HG02870 (cell line): ENCODE results near the gene PHYHIPL.
"Not testable (repeated sequence)": the region's sequence is repeated elsewhere in the genome, so short reads cannot be mapped to it uniquely, and the experiment has no call there.

Experiments used
- ATAC-seq: cut with Tn5 transposase; IDR thresholded peaks from one replicate; pipeline ENCODE4 v1.9.1; 2021; ENCODE audit warnings: mild to moderate bottlenecking, moderate library complexity; ENCODE audit not compliant: unreplicated experiment

Gene PHYHIPL

DNA sequence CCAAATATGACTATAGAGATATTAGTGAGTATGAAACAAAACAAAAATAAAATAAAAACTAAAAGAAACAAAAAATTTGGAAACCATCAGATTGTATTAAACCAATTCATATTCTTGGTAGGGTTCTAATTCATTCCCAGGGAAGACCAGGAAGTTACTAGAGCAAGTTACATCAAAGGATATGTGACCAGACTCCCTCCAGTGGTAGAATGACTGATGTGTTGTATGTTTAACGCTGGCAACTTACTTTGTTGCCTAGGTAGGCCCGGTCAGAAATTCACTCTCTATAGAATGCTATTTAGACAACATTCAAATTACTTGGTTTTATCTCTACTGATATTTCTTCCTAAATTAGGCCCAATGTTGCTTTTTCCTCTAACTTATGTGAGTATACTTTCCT is 5.2 kb downstream of the PHYHIPL start:
- no peak for ATAC-seq

DNA sequence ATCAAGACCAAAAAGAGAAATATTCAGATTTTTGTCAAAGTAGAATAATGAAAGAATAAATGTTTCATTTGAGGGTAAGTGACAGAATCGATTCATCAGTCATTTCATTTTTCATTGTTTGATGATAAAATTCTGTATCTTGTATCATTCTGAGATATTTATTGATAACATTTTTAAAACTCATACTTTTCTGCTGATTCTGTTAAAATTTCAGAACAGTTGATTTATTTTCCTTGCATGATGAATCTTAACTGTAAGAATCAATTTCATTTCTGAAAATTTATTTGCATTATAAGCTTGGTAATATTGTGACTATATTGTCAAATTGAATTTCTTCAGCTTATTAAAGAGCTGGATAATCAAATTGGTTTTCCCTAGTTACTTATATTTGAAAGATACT is 13.9 kb downstream of the PHYHIPL start:
- no peak for ATAC-seq

DNA sequence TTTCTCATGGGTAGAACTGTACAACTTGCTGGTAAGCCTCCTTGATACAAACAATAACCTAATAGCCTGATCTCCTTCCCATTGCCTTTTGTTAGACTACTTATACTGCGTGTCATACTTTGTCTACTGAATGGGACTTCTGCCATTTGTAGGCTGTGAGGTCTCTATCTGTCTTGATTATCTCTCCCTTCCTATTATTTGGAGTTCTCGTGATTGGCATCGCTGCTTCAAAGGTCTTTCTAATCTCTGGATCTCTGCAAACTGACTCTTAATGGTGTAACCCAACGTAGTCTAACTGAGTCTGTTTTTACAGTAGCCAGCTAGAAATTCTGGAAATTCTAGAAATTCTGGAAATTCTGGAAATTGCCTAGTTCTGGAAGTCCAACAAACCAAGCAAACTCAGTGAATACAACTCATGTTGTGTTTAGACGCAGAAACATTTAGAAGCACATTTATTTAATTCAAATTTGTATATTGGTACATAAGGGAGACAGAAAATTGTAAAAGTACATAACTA is 29.8 kb downstream of the PHYHIPL start:
- no peak for ATAC-seq

DNA sequence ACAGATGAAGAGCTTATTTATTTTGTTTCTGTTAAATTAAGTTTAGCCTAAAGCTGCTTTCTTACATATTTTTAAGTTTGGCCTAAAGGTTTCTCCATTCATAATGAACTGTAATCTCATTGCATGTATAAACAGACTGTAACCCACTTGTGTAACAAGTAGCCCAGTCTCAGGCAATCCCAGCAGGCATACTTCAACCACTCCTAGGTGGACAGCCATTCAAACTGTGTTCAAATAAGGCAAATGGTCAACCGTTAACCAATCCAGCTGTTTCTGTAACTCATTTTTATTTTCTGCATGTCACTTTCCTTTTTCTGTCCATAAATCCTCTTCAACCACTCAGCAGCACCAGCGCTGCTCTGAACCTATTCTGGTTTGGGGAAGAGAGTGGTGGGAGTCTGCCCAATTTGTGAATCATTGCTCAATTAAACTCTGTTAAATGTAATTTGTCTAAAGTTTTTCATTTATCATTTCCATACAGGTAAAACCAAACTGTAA is 35.9 kb downstream of the PHYHIPL start:
- ATAC-seq = no peak

DNA sequence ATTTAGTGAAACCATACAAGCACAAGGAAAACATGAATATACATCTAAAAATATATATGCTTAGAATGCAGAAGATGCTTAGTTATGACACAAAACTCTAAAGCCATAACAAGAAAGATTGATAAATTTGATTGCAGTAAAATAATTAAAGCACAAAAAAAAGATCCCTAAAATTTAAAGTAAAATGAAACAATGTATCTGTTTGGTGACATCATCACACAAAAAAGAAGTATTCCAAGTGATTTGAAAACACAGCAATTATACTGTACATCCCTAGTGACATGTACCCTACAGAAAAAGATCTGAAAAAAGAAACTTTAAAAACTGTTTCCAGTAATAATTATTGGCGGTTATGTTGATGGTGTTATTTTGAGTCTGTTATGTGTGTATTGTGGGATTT is 37.7 kb downstream of the PHYHIPL start:
- no peak for ATAC-seq

DNA sequence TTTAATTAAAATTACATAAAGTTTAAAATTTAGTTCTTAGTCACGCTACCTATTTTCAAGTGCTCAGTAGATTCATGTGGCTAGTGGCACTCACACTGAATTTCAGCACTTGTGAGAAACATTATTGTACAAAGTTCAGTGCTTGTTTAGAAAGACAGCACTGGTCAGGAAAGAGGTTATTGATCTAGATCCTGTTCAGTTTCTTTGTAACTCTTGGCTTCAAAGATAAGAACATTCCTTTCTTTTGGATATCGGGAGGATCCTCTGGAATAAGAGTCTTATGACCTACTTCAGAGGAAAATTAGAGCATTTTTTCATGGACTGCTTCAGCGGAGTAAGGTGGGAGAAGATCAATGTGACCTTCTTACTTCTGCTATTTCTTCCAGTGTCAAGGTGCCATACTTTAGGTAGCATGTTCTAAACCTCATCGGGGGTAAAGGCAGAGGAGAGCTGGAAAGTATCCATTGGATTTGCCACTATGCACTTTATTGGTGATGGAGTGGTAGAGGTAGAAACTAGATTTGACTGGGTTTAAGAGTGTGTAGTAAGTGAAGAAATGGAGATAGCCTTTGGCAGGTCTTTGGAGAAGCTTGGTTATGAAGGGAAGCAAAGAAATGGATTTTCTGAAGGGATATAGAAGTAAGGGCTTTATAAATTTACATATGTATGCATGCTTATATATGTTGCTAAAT is 39.9 kb downstream of the PHYHIPL start:
- ATAC-seq = no peak

DNA sequence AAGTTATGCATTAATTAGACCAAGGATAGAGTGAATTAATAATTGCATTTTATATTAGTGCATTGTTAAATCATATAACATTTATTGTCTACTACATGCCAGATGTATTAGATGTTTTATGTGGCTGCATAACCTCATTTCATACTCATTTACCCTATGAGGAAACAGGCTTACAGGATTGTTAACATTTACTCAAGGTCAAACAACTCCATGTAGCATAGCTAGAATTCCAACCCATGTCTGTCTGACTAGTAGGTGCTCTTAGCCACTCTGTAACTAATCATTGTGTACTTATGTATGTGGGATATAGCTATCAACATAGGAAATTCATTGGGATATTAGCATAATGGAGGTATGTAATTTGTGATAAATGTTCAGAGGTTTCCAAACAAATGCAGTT is 46.3 kb downstream of the PHYHIPL start:
- ATAC-seq = no peak

DNA sequence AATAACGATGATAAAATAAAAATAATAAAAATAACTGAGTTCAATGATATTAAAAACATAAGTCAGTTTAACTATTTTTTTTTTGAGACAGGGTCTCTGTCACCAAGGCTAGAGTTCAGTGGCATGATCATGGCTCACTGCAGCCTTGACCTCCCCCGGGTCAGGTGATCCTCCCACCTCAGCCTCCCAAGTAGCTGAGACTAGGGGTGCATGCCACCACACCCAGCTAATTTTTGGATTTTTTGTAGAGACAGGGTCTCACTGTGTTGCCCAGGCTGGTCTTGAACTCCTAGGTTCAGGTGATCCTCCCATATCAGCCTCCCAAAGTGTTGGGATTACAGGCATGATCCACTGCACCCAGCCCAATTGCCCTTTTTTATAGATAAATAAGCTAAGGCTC is 47.2 kb downstream of the PHYHIPL start:
- ATAC-seq = not testable (repeated sequence)

DNA sequence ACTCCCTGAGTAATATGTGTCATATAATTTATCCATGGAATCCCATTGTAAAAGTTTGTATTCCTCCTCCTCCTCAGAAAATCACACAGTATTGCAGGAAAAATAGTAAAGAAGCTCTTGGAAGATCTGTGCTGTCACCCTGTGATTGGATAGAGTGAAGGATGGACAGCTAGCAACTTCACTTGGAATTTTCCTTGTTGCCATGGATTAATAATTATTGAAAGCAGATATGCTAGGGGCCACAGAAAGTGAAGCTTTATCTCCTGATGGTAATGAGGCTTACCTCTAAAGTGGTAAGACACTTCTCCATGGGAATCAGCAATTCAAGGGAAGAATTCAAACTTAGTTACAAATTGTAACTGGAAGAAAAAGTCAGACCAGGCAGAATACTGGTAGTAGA is 48.8 kb downstream of the PHYHIPL start:
- no peak for ATAC-seq

DNA sequence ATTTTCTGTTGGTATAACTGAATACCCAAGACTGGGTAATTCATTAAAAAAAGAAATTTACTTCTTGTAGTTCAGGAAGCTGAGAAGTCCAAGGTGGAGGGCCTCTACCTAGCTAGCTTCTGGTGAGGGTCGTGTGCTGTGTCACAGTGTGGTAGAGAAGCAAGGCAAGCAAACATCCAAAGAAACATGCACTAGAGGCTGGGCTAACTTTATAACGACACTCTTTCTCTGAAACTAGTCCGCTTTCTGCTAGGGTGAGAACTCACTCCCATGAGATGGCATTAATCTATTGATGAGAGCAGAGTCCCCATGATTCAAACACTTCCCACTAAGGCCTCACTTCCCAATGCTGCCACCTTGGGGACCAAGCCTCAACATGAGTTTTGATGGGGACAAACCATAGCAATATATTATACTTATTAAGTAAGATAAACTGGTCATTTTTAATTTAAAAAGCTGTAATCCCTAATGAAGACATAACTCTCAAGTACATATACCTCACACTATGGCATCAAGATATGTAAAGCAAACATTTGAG is 50.8 kb downstream of the PHYHIPL start:
- no peak for ATAC-seq

DNA sequence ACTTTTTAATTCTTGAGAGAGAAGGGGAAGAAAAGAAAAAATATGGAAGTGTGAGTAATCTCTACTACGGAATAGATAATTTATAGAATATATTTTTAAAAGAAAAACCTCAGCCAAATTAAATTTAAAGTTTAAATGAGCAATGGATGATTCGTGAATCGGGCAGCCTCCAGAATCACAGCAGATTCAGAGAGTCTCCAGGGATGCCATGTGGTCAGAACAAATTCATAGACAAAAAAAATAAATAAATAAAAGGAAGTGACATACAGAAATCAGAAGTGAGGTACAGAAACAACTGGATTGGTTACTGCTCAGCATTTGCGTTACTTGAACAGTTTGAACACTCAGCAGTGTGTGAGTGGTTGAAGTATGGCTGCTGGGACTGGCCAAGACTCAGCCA is 53.0 kb downstream of the PHYHIPL start:
- no peak for ATAC-seq

DNA sequence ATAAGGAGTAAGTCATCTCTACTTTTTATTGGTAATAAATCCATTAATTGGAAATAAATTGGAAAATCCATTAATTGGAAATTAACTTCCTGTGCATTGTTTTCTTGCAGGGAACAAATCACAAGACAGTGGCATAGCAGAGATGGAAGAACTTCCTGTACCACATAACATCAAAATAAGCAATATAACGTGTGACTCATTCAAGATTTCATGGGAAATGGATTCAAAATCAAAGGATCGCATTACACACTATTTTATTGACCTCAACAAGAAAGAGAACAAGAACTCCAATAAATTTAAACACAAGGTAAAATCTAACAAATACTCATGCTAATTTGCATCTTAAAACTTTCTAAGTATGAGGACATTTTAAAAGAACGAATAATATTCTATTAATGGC is 57.8 kb downstream of the PHYHIPL start:
- no peak for ATAC-seq

DNA sequence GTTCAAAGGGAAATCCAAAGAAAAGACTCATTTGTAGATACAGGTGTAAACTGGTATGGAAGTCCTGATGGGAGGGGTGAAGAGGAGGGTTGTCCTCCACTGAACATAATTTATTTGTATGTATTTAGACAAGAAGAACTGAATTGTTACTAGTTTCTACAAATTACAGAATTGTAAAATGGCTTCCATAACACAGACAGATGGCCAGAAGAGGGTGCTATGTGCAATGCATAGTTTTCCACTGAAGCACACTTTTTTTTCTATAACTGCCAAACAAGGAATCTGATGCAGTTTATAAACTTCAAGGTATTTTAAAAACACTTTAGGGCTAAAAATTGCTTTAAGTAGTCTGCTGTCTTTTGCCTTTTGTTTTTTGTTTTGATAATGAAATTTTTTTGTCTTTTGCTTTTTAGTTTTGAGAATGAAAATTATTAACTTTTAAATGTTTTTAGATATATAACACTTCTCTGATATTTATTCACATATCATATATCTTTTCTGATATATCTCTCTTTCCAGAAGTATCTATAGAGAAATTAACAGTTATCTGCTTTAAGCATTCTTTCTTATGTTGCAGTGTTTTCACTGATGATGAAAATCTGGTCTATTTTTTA is 58.5 kb downstream of the PHYHIPL start:
- ATAC-seq = no peak

DNA sequence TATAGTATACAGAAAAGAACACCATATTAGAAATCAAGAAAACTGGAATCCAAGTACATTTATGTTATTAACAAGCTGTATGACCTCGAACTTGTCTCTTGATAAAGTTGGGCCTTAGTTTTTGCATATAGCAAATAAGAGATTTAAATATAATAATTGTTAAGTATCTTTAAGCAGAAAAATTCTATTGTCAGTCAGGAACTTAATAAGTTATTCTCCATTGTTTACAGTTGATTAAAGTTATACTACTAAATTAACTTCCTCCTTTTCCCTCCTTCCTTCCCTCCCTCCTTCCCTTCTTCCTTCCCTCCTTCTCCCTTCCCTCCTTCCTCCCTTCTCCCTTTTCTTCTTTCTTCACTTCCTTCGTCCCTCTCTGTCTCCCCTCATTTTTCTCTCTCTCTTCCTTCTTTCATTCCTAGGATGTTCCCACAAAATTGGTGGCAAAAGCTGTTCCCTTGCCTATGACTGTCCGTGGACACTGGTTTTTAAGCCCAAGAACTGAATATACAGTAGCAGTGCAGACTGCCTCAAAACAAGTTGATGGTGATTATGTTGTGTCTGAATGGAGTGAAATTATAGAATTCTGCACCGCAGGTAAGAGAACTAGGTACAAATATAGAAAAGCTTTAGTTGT is 59.7 kb downstream of the PHYHIPL start:
- no peak for ATAC-seq

DNA sequence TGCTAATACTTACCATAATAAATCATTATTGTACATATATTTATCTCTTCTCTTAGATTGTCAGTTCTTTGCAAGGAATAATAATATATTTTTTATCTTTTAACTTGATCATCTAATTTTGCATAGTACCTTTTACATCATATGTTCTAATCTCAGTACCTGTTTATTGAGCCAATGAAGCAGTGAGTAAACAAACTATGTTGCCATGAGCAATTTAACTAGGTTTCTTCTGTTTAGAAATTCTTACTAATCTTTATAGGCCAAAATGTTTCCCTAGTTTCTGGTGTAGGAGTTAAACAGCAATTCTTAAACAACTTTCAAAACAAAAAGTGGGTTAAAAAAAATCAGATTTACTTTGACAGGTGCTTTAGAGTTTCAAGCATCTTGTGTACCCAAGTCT is 61.3 kb downstream of the PHYHIPL start:
- ATAC-seq = no peak

DNA sequence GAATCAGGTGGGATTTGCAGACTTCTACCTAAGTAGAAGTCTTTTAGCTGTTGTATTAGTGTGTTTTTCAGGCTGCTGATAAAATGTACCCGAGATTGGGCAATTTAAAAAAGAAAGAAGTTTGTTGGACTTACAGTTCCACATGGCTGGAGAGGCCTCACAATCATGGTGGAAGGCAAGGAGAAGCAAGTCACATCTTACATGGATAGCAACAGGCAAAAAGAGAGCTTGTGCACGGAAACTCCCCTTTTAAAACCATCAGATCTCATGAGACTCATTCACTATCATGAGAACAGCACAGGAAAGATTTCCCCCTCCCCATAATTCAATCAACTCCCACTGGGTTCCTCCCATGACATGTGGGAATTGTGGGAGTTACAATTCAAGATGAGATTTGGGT is 62.7 kb downstream of the PHYHIPL start:
- not testable (repeated sequence) for ATAC-seq

DNA sequence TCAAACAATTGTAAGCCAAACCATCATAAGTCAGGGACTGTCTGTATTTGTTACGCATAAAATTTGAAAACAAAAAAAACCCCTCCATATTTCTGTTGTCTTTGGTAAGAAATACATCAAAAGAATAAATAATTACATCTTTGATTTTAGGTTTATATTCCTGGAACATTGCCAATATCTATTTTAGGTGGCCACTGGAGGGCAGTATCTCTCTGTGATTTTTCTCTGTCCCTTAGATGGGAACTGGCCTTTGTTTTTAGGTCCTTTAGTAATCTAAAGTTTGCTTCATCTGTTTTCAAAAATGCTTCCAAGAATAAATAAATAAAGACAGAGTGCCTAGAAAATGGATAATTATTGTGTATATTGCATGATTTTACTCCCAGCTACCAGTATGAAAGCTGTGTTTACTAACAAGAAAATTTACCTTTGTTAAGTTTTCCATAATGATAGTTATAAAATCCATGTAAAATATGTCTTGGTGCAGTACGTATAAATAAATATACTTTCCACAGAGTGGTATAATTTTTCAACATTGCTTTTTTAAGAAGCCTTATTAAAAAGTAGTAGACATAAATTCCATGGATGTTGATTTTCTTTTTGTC is 64.2 kb downstream of the PHYHIPL start:
- no peak for ATAC-seq

DNA sequence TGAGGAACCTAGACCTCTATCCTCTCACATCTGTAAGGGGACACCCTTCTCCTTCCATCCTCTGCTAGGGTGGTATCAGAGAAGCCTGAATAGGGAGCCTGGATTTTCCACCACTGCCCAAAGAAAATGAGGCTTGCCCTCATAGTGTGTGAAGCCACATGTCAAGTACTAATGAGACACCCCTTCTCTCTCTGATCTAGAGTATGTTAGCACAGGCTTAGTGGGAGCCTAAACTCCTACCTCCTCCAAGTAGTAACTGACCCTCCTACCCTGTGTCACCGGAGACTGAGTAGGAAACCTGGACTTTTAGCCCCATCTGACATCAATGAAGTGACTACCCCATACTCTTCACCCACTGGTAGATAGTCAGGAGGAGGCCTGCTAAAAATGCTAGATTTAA is 65.6 kb downstream of the PHYHIPL start:
- no peak for ATAC-seq

DNA sequence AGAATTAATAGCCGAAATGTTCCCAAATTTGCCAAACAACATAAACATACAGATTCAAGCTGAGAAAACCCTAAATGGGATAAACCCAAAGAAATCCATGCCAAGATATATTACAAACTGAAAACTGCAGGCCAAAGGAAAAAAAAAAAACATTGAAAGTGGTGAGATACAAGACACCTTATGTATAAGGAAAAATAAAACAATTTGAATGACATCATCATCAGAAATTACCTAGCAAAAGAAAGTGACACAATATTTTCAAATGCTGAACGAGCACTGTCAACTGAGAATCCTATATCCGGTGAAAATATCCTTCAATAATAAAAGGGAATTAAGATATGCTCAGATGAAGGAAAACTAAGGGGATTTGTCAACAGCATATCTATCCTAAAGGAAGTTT is 66.5 kb downstream of the PHYHIPL start:
- no peak for ATAC-seq

DNA sequence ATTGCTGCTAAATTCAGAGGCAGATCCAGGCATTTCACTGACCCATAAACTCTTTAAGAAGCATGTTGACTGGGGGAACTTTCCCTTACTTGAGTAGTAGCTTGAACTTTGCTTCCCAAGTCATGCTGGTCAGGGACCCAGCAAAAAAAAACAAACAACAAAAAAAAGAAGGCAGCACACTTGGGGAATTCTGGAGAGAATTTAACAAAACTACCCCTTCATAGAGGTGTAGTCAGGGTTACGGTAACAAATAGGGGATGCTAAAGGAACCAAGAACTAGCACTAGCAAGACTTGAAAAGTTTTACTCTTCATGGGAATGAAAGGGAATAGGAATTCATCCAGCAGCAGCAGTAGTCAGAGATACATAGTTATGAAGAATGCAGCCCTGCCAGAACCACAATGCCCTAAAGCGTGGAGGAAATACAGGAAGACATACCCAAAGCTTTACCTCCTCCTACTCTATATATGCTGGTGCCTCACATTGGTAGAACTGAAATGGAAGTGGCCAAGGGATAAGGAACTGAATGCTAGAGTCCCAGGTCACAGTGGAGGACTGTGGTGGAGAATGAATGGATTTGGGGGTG is 67.3 kb downstream of the PHYHIPL start:
- no peak for ATAC-seq

DNA sequence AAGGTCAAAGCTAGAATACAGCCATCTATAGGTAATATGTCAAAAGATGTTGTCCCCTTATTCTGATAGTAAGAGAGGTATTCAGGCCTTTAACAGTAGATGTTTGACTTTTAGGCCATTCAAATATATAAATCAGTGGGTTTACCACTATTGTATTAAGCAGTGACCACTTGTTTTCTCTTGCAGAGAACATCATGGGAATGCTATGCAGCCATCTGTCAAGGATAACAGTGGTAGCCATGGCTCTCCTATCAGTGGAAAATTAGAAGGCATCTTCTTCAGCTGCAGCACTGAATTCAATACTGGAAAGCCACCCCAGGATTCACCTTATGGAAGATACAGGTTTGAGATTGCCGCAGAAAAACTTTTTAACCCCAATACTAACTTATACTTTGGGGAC is 68.4 kb downstream of the PHYHIPL start:
- ATAC-seq = no peak
